Activated CD4-positive, CD25-positive, alpha-beta regulatory T cell treated with anti-CD3 and anti-CD28 coated beads, Interleukin-2, amount 50 U/mL, for 72 hours (primary cell): Measurements from ENCODE around the gene TSHZ1.

Experiments used
- DNase-seq: peaks from one replicate; pipeline ENCODE4 v3.0.0; 2021

Gene TSHZ1

GRCh38 chr18:75209129-75209950 lies 1.3 kb upstream of the TSHZ1 start, which contains the start of gene PTGR3:
TSS of gene PTGR3 (minus strand) at chr18:75209139. CDS start at chr18:75209058, 81 bp downstream.
- DNase-seq: peak; percentile 72

- no peak for DNase-seq
Measured at GRCh38 chr18:75209951-75210258, 692 bp upstream of the TSHZ1 start.

GRCh38 chr18:75211002-75211621 lies 515 bp downstream of the TSHZ1 start:
- DNase-seq: no peak

- no peak for DNase-seq
Measured at GRCh38 chr18:75211626-75211952, 992 bp downstream of the TSHZ1 start.

- DNase-seq: peak; percentile 48
Measured at GRCh38 chr18:75211953-75212750, 1.6 kb downstream of the TSHZ1 start.

GRCh38 chr18:75212751-75213090 lies 2.1 kb downstream of the TSHZ1 start:
- no peak for DNase-seq

GRCh38 chr18:75213611-75214331 lies 3.2 kb downstream of the TSHZ1 start:
- DNase-seq: no peak

GRCh38 chr18:75214332-75214690 lies 3.7 kb downstream of the TSHZ1 start:
- no peak for DNase-seq

GRCh38 chr18:75214766-75215510 lies 4.3 kb downstream of the TSHZ1 start:
- DNase-seq: no peak

- DNase-seq: no peak
Measured at GRCh38 chr18:75215663-75216062, 5.1 kb downstream of the TSHZ1 start.

- DNase-seq: no peak
Measured at GRCh38 chr18:75216212-75216910, 5.8 kb downstream of the TSHZ1 start.

- DNase-seq: no peak
Measured at GRCh38 chr18:75216911-75217689, 6.5 kb downstream of the TSHZ1 start.

- no peak for DNase-seq
Measured at GRCh38 chr18:75218065-75218923, 7.7 kb downstream of the TSHZ1 start.

GRCh38 chr18:75219745-75220375 lies 9.3 kb downstream of the TSHZ1 start:
- DNase-seq: no peak

- no peak for DNase-seq
Measured at GRCh38 chr18:75220551-75221355, 10.2 kb downstream of the TSHZ1 start.

- DNase-seq: no peak
Measured at GRCh38 chr18:75221397-75221796, 10.8 kb downstream of the TSHZ1 start.

GRCh38 chr18:75221897-75222296 lies 11.3 kb downstream of the TSHZ1 start:
- no peak for DNase-seq

GRCh38 chr18:75222407-75222806 lies 11.8 kb downstream of the TSHZ1 start:
- DNase-seq: no peak
